Activated naive CD8-positive, alpha-beta T cell treated with anti-CD3 and anti-CD28 coated beads, Interleukin-2, amount 50 U/mL, for 24 hours (primary cell): ENCODE measurements around the gene PTPRZ1.

Experiments used
- ATAC-seq: fragments of 150-1000 bp; cut with Tn5 transposase; one replicate; pipeline ENCODE4 v1.10.0; 2021
- DNase-seq: peaks from one replicate; pipeline ENCODE4 v3.0.0; 2021
- H3K27ac Mint-ChIP-seq: one replicate; pipeline ENCODE4 v1.8.0; 2021; ENCODE audit warnings: mild to moderate bottlenecking, mixed read lengths
- H3K27me3 Mint-ChIP-seq: one replicate; pipeline ENCODE4 v1.8.0; 2021; ENCODE audit warnings: mixed read lengths
- H3K36me3 Mint-ChIP-seq: one replicate; pipeline ENCODE4 v1.8.0; 2021; ENCODE audit warnings: low read depth, mixed read lengths
- H3K4me1 Mint-ChIP-seq: one replicate; pipeline ENCODE4 v1.8.0; 2021; ENCODE audit warnings: mixed read lengths
- H3K4me3 Mint-ChIP-seq: one replicate; pipeline ENCODE4 v1.8.0; 2021; ENCODE audit warnings: mild to moderate bottlenecking, moderate library complexity, mixed read lengths
- H3K9me3 Mint-ChIP-seq: one replicate; pipeline ENCODE4 v1.8.0; 2021; ENCODE audit warnings: mixed read lengths

Gene PTPRZ1

DNA sequence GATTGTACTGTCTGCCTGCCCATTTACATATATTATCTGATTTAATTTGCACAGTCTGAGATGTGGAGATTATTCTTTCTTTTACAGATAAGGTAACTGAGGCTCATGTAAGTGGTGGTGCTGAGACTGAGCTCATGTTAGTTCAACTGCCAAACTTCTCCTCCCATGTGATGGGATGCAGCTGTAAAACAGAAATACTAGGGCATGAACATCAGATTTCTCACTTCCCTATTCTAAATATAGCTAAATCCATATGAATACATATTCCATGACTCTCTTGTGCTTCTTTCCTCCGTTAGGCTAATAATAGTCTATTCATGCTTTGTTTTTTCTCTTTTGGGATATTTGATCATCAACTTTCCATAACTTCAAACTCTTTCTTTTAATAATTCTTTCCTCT lies 84.7 kb downstream of the PTPRZ1 start:
- H3K36me3 Mint-ChIP-seq: no peaks in the 10 kb centered on the region
- no peaks in the 10 kb centered on the region for H3K27me3 Mint-ChIP-seq
- ATAC-seq: no peak
- no peaks in the 10 kb centered on the region for H3K4me1 Mint-ChIP-seq
- H3K9me3 Mint-ChIP-seq: no peaks in the 10 kb centered on the region
- H3K27ac Mint-ChIP-seq: no peak overlapping the region
- H3K4me3 Mint-ChIP-seq: no peak overlapping the region
- DNase-seq: no peak

DNA sequence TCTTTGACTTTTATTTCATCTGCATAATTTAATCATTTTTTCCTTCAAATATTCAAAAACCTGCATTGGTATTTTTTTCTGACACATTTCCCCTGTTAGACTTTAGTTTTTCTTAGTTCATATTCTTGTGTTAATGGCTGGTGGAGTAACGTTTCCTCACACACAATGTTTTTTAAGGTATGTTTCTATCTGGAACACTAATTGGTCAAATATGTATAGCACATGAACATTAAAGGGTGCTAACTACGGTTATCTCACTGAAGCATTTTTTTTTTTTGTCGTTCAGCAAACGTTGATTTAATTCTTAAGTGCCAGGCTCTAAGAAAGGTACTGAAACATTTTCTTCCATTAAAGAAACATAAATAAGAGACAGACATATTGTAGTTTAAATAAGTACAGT lies 87.7 kb downstream of the PTPRZ1 start:
- ATAC-seq (no peak), DNase-seq (no peak)
- no peaks in the 10 kb centered on the region for H3K4me1 Mint-ChIP-seq
- peaks cover 6% of the 10 kb centered on the region for H3K9me3 Mint-ChIP-seq
- H3K27me3 Mint-ChIP-seq: no peaks in the 10 kb centered on the region
- H3K36me3 Mint-ChIP-seq: no peaks in the 10 kb centered on the region
- H3K4me3 Mint-ChIP-seq: no peak overlapping the region
- H3K27ac Mint-ChIP-seq: no peak overlapping the region

DNA sequence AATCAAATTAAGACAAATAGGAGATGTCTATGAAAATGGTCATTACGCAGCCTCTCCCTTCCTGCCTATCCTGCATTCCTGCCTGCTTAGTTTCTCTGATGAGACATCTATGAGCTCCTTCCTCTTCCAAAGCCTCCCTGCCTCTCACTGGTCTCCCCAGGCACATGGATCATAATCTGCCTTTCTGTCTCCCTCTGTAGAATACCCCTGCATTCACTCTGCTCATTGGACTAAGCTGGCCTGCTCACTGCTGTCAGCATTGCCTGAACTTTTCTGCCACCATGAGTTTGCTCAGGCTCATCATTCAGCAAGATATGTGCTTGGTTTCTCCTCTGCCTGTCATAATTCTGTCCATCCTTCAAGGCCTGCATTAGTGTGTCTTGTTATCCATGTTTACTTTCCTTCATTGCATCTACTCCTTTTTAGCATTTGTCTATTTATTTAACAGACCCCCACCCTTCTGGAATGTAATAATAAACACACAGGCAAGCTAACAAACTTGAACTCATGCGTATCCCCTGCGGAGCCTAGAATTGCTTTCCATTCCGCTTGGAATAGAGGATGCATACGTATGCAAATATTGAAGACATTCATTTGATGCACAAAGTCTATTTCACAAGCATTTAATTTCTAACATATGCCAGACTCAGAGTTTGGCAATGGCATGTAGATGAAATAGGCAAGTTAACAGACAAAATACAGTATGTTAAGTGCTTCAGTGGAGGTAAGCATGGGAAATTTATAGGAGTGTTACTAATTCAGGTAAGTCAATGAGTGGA lies 88.3 kb downstream of the PTPRZ1 start:
- no peak overlapping the region for H3K4me3 Mint-ChIP-seq
- H3K27ac Mint-ChIP-seq: no peak overlapping the region
- DNase-seq (no peak), ATAC-seq (no peak)
- H3K36me3 Mint-ChIP-seq: no peaks in the 10 kb centered on the region
- no peaks in the 10 kb centered on the region for H3K4me1 Mint-ChIP-seq
- no peaks in the 10 kb centered on the region for H3K27me3 Mint-ChIP-seq
- peaks cover 6% of the 10 kb centered on the region for H3K9me3 Mint-ChIP-seq

- H3K27me3 Mint-ChIP-seq: no peaks in the 10 kb centered on the region
- no peaks in the 10 kb centered on the region for H3K4me1 Mint-ChIP-seq
- DNase-seq: no peak
- H3K27ac Mint-ChIP-seq: no peak overlapping the region
- no peaks in the 10 kb centered on the region for H3K36me3 Mint-ChIP-seq
- peaks cover 6% of the 10 kb centered on the region for H3K9me3 Mint-ChIP-seq
- ATAC-seq: no peak
- no peak overlapping the region for H3K4me3 Mint-ChIP-seq
These were observed 93.4 kb downstream of the PTPRZ1 start for GRCh38 chr7:121966276-121966934.

DNA sequence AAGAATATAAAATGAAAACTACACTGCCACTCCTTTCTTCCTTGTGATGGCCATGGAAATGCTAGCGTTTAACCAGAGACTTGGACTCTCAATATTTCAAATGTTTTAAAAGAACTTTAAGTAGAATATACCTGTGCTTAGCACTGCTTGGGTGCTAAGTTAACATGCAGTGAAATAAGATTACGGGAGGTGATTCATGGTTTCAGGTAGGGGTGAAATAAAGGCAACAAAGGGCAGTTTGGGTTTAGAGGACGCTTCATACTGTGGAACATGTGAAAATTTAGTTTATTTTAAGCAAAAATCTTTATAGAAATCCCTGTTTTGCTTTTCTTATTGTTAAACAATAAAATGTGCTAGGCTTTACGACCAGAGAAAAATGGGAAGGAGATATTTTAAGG lies 94.0 kb downstream of the PTPRZ1 start:
- Mint-ChIP-seq H3K4me1 (no peaks in the 10 kb centered on the region), H3K9me3 (peaks cover 6% of the 10 kb centered on the region), H3K36me3 (no peaks in the 10 kb centered on the region), H3K27me3 (no peaks in the 10 kb centered on the region), H3K4me3 (no peak overlapping the region), H3K27ac (no peak overlapping the region)
- DNase-seq (no peak), ATAC-seq (no peak)

GRCh38 chr7:121985476-121986030 lies 112.6 kb downstream of the PTPRZ1 start:
- H3K4me3 Mint-ChIP-seq: no peak overlapping the region
- no peaks in the 10 kb centered on the region for H3K36me3 Mint-ChIP-seq
- no peaks in the 10 kb centered on the region for H3K27me3 Mint-ChIP-seq
- DNase-seq: no peak
- no peaks in the 10 kb centered on the region for H3K9me3 Mint-ChIP-seq
- ATAC-seq: no peak
- H3K27ac Mint-ChIP-seq: no peak overlapping the region
- no peaks in the 10 kb centered on the region for H3K4me1 Mint-ChIP-seq

- ATAC-seq (no peak), DNase-seq (no peak)
- Mint-ChIP-seq H3K27me3 (peaks cover 2% of the 10 kb centered on the region), H3K4me1 (no peaks in the 10 kb centered on the region), H3K9me3 (no peaks in the 10 kb centered on the region), H3K27ac (no peak overlapping the region), H3K4me3 (no peak overlapping the region), H3K36me3 (no peaks in the 10 kb centered on the region)
These were observed 119.1 kb downstream of the PTPRZ1 start for GRCh38 chr7:121992068-121992467.

- Mint-ChIP-seq H3K4me1 (no peaks in the 10 kb centered on the region), H3K27me3 (peaks cover 2% of the 10 kb centered on the region), H3K9me3 (no peaks in the 10 kb centered on the region), H3K4me3 (no peak overlapping the region), H3K27ac (no peak overlapping the region), H3K36me3 (no peaks in the 10 kb centered on the region)
- ATAC-seq (no peak), DNase-seq (peak; percentile 47)
These were observed 121.9 kb downstream of the PTPRZ1 start for GRCh38 chr7:121994625-121995410.

DNA sequence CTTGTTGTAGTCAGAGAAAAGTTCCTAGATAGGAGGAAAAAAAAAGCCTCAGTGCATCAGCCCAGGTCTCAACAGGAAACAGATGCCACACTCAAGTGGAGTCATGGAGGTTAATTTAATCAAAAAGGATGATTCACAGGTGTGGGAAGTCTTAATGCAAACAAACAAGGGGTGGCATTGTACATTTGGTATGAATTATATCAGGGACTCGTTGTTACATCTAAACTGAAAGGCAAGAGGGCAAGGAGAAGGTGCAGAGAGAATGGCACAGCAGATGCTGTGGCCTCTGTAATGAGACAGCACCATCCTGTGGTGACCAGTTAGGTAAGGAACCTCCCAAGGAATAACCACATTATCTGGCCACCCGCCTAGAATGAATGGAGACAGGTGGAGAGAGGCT lies 133.7 kb downstream of the PTPRZ1 start:
- Mint-ChIP-seq H3K4me3 (no peak overlapping the region), H3K36me3 (no peaks in the 10 kb centered on the region), H3K27ac (no peak overlapping the region), H3K9me3 (no peaks in the 10 kb centered on the region), H3K4me1 (no peaks in the 10 kb centered on the region), H3K27me3 (no peaks in the 10 kb centered on the region)
- DNase-seq (no peak), ATAC-seq (no peak)

DNA sequence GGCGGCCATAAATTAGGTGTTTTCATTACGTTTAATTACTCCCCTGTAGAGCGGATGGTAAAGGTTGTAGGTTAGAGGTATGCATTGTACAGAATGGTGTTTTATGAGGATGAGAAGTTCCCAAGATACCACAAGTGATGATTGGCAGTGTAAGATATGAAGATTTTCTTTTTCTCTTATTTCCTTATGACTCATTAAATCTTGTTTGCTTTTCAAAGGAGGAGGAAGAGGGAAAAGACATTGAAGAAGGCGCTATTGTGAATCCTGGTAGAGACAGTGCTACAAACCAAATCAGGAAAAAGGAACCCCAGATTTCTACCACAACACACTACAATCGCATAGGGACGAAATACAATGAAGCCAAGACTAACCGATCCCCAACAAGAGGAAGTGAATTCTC lies 137.2 kb downstream of the PTPRZ1 start:
- DNase-seq (no peak), ATAC-seq (no peak)
- H3K27me3 Mint-ChIP-seq: no peaks in the 10 kb centered on the region
- H3K36me3 Mint-ChIP-seq: no peaks in the 10 kb centered on the region
- no peaks in the 10 kb centered on the region for H3K4me1 Mint-ChIP-seq
- H3K27ac Mint-ChIP-seq: no peak overlapping the region
- H3K4me3 Mint-ChIP-seq: no peak overlapping the region
- H3K9me3 Mint-ChIP-seq: no peaks in the 10 kb centered on the region

DNA sequence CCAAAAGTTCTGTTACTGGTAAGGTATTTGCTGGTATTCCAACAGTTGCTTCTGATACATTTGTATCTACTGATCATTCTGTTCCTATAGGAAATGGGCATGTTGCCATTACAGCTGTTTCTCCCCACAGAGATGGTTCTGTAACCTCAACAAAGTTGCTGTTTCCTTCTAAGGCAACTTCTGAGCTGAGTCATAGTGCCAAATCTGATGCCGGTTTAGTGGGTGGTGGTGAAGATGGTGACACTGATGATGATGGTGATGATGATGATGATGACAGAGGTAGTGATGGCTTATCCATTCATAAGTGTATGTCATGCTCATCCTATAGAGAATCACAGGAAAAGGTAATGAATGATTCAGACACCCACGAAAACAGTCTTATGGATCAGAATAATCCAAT lies 140.1 kb downstream of the PTPRZ1 start:
- Mint-ChIP-seq H3K4me3 (no peak overlapping the region), H3K27ac (no peak overlapping the region), H3K9me3 (no peaks in the 10 kb centered on the region), H3K27me3 (no peaks in the 10 kb centered on the region), H3K36me3 (no peaks in the 10 kb centered on the region), H3K4me1 (no peaks in the 10 kb centered on the region)
- peak; percentile 36 for ATAC-seq
- DNase-seq: no peak

DNA sequence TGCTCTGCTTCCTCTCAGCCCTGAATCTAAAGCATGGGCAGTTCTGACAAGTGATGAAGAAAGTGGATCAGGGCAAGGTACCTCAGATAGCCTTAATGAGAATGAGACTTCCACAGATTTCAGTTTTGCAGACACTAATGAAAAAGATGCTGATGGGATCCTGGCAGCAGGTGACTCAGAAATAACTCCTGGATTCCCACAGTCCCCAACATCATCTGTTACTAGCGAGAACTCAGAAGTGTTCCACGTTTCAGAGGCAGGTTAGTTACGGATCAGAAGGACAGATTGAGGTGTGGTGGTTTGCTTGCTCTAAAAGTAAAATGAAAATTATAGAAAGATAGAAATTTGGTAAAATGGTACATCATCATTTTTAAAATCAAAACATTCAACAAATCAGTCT lies 140.7 kb downstream of the PTPRZ1 start:
- no peak overlapping the region for H3K27ac Mint-ChIP-seq
- no peaks in the 10 kb centered on the region for H3K9me3 Mint-ChIP-seq
- H3K4me3 Mint-ChIP-seq: no peak overlapping the region
- ATAC-seq (no peak), DNase-seq (no peak)
- no peaks in the 10 kb centered on the region for H3K27me3 Mint-ChIP-seq
- H3K36me3 Mint-ChIP-seq: no peaks in the 10 kb centered on the region
- H3K4me1 Mint-ChIP-seq: no peaks in the 10 kb centered on the region

GRCh38 chr7:122014697-122015096 lies 141.7 kb downstream of the PTPRZ1 start:
- no peaks in the 10 kb centered on the region for H3K4me1 Mint-ChIP-seq
- H3K27ac Mint-ChIP-seq: no peak overlapping the region
- no peak overlapping the region for H3K4me3 Mint-ChIP-seq
- H3K27me3 Mint-ChIP-seq: no peaks in the 10 kb centered on the region
- ATAC-seq (no peak), DNase-seq (no peak)
- H3K36me3 Mint-ChIP-seq: no peaks in the 10 kb centered on the region
- H3K9me3 Mint-ChIP-seq: no peaks in the 10 kb centered on the region

DNA sequence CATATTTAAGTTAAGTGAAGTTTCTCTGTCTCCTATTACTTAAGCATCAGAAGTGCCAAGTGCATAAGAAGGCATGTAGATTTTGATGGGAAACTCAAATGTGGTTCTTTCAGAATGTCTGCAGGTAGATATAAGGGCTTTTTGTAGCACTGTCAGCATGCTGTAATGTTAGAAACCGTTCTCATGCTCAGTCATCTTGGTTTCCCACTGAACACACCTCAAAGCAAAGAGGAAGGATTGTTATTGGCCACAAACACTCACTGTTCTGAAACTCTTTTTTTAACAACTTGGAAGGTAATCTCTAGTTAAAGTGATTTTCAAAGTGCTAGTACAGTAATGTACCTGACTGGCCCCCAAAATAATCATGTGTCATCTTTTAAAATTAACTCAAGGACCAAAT lies 145.1 kb downstream of the PTPRZ1 start:
- DNase-seq (no peak), ATAC-seq (no peak)
- Mint-ChIP-seq H3K9me3 (no peaks in the 10 kb centered on the region), H3K4me1 (no peaks in the 10 kb centered on the region), H3K27ac (no peak overlapping the region), H3K27me3 (peaks cover 2% of the 10 kb centered on the region), H3K36me3 (no peaks in the 10 kb centered on the region), H3K4me3 (no peak overlapping the region)

DNA sequence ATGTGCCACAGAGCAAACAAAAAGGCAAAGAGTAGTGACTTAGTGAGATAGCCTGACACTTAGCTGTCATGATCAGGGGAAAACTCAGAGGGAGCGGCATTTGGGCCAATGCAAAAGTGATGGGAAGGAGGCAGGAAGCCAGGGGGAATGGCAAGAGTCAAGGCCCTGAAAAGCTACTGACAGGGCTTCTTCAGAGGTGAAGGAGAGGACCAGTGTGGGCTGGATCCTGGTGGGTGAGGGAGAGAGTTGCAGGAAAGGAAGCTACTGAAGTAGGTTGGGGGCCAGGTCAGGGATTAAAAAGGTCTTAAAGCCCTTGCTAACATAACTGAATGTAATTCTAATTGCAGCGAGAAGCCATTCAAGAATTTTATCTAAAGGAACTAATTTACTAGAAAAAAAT lies 154.1 kb downstream of the PTPRZ1 start:
- H3K36me3 Mint-ChIP-seq: no peaks in the 10 kb centered on the region
- no peak overlapping the region for H3K4me3 Mint-ChIP-seq
- no peak for DNase-seq
- H3K4me1 Mint-ChIP-seq: no peaks in the 10 kb centered on the region
- no peak for ATAC-seq
- H3K9me3 Mint-ChIP-seq: peaks cover 3% of the 10 kb centered on the region
- peaks cover 2% of the 10 kb centered on the region for H3K27me3 Mint-ChIP-seq
- no peak overlapping the region for H3K27ac Mint-ChIP-seq
